GM12878 (cell line): ENCODE measurements around the gene CALD1. TPM values are rescaled to one million over a fixed set of nuclear protein-coding genes. Genes with fewer than 3 reads are reported as not detected.

Source experiments
- ATAC-seq: fragments of 200-7000 bp; cut with Tn5 transposase; 3 replicates; pipeline ENCODE4 v1.9.1; 2020; ENCODE audit warnings: mild to moderate bottlenecking, moderate library complexity
- BruUV-seq: library from RNA; stranded (reverse); fragments of 400-500 nt; replicated peaks from 2 replicates; lab custom pipeline; 2021; lab: Mats Ljungman, UMichigan
- CTCF ChIA-PET: fragments of 300-600 bp; sonication (Branson Sonifier 250); formaldehyde crosslinking; extraction: SDS; loops from one replicate; lab custom pipeline; 2021; ENCODE audit warnings: inconsistent platforms; lab: Yijun Ruan, JAX
- POLR2A ChIA-PET: fragments of 350-600 bp; formaldehyde crosslinking; extraction: SDS; loops from one replicate; lab custom pipeline; 2021; ENCODE audit warnings: inconsistent platforms; lab: Charles Lee
- RAD21 ChIA-PET: fragments of 300-600 bp; sonication (Branson Sonifier 250); formaldehyde crosslinking; loops from one replicate; lab custom pipeline; 2023; ENCODE audit warnings: antibody characterized with exemption; ENCODE audit not compliant: unreplicated experiment; lab: Charles Lee
- SMC1A ChIA-PET: fragments of 300-600 bp; sonication (Branson Sonifier 250); formaldehyde crosslinking; loops from one replicate; lab custom pipeline; 2023; ENCODE audit not compliant: unreplicated experiment, uncharacterized antibody; lab: Charles Lee
- DNase-seq: peaks from one replicate; pipeline ENCODE4 v3.0.0-alpha.2; 2011; ENCODE audit warnings: low read depth, low spot score
- FAIRE-seq: peaks from 3 replicates; lab custom pipeline; 2011; peaks lifted over from hg19 to GRCh38; lab: Jason Lieb, UNC
- H2AFZ ChIP-seq: 2 replicates; pipeline ENCODE4 v1.6.0; 2011; ENCODE audit warnings: low read depth, low read length, control low read depth; ENCODE audit not compliant: control insufficient read depth
- H3K27ac ChIP-seq: 2 replicates; pipeline ENCODE4 v1.5.1; 2011; ENCODE audit warnings: control low read depth; ENCODE audit not compliant: control insufficient read depth, insufficient read depth
- H3K27me3 ChIP-seq, 2 experiments: replicated peaks in 1 of 2; 2 replicates each; pipeline versions ENCODE4 v1.6.0 to v1.6.1; 2011; ENCODE audit warnings: low read length in 1 of 2; ENCODE audit not compliant: control insufficient read depth in 2 of 2, insufficient read depth in 2 of 2
- H3K36me3 ChIP-seq, 2 experiments: 2 replicates each; pipeline ENCODE4 v1.5.1; 2011; ENCODE audit warnings: low read length in 1 of 2; ENCODE audit not compliant: control insufficient read depth in 2 of 2, insufficient read depth in 2 of 2
- H3K4me1 ChIP-seq: 2 replicates; pipeline ENCODE4 v1.6.1; 2011; ENCODE audit warnings: mild to moderate bottlenecking, low read length, moderate library complexity, mixed read lengths; ENCODE audit not compliant: control insufficient read depth, insufficient read depth
- H3K4me2 ChIP-seq: 2 replicates; pipeline ENCODE4 v1.6.0; 2011; ENCODE audit warnings: control low read depth; ENCODE audit not compliant: control insufficient read depth, insufficient read depth
- H3K4me3 ChIP-seq: fragments of 200-600 bp; sonication (generic); 2 replicates; pipeline ENCODE4 v1.5.1; 2016
- H3K79me2 ChIP-seq: 2 replicates; pipeline ENCODE4 v1.6.0; 2011; ENCODE audit warnings: low read length; ENCODE audit not compliant: control insufficient read depth, insufficient read depth
- H3K9ac ChIP-seq: 2 replicates; pipeline ENCODE4 v1.8.0; 2011; ENCODE audit warnings: low read length, control low read depth, mixed read lengths; ENCODE audit not compliant: control insufficient read depth, insufficient read depth
- H3K9me3 ChIP-seq: replicated peaks from 3 replicates; pipeline ENCODE4 v1.5.1; 2011; ENCODE audit warnings: mild to moderate bottlenecking, low read length; ENCODE audit not compliant: control insufficient read depth, insufficient read depth
- H4K20me1 ChIP-seq: 2 replicates; pipeline ENCODE4 v1.6.0; 2011; ENCODE audit not compliant: control insufficient read depth, insufficient read depth
- ASH2L ChIP-seq: fragments of 300-600, 200-600 bp; sonication (generic); IDR thresholded peaks from 2 replicates; pipeline ENCODE4 v1.6.1; 2017; ENCODE audit warnings: low read depth, mild to moderate bottlenecking, borderline replicate concordance
- BMI1 ChIP-seq: fragments of 450-650 bp; IDR thresholded peaks from 2 replicates; pipeline ENCODE4 v1.6.1; 2016; ENCODE audit warnings: mild to moderate bottlenecking, moderate library complexity, borderline replicate concordance
- EED ChIP-seq: sonication (generic); IDR thresholded peaks from 2 replicates; pipeline ENCODE4 v1.6.1; 2016; ENCODE audit warnings: antibody characterized with exemption, low read depth
- FOXK2 ChIP-seq: fragments of 450-650 bp; IDR thresholded peaks from 2 replicates; pipeline ENCODE4 v1.6.1; 2017; ENCODE audit warnings: mild to moderate bottlenecking, moderate library complexity
- HCFC1 ChIP-seq: fragments of 150-350 bp; IDR thresholded peaks from 2 replicates; pipeline ENCODE4 v1.6.1; 2014; ENCODE audit warnings: low read length
- MAX ChIP-seq: IDR thresholded peaks from 2 replicates; pipeline ENCODE4 v1.6.1; 2012; ENCODE audit warnings: low read depth, low read length, improper control_type of control experiment
- MEF2B ChIP-seq: fragments of 450-650 bp; IDR thresholded peaks from 2 replicates; pipeline ENCODE4 v1.6.1; 2018; ENCODE audit warnings: mild to moderate bottlenecking, moderate library complexity; ENCODE audit not compliant: partially characterized antibody, poor library complexity, severe bottlenecking
- NFYB ChIP-seq: IDR thresholded peaks from 2 replicates; pipeline ENCODE4 v1.6.1; 2011; ENCODE audit warnings: low read depth, mild to moderate bottlenecking, low read length, improper control_type of control experiment, moderate library complexity; ENCODE audit not compliant: insufficient read depth
- POLR2A ChIP-seq: IDR thresholded peaks from 2 replicates; pipeline ENCODE4 v1.6.1; 2011; ENCODE audit warnings: low read depth, mild to moderate bottlenecking, low read length
- POU2F2 ChIP-seq: IDR thresholded peaks from 3 replicates; pipeline ENCODE4 v1.6.1; 2011; ENCODE audit warnings: low read depth, mild to moderate bottlenecking, low read length, borderline replicate concordance
- RUNX3 ChIP-seq: IDR thresholded peaks from 2 replicates; pipeline ENCODE4 v1.6.1; 2012; ENCODE audit warnings: low read length, inconsistent platforms
- ZBTB40 ChIP-seq: fragments of 450-650 bp; IDR thresholded peaks from 2 replicates; pipeline ENCODE4 v1.6.1; 2016; ENCODE audit warnings: mild to moderate bottlenecking, moderate library complexity, borderline replicate concordance
- WGBS: methylation state at CpG from one replicate; pipeline ENCODE4 v1.1.6; 2016; ENCODE audit warnings: low lambda C conversion rate; ENCODE audit not compliant: insufficient replicate concordance, insufficient coverage; ENCODE audit errors: missing lambda C conversion rate; 5-methylcytosine and 5-hydroxymethylcytosine counted together
- in situ Hi-C: fragments of 300-500 bp; cut with MboI; formaldehyde crosslinking; loops from 9 replicates; pipeline ENCODE4 v1.14.3; 2018; ENCODE audit warnings: mixed read lengths
- intact Hi-C: fragments of 100-400 bp; cut with micrococcal nuclease; formaldehyde crosslinking; loops from one replicate; pipeline ENCODE4 v1.14.2; 2022; ENCODE audit not compliant: unreplicated experiment
- polyA plus RNA-seq, 11 experiments: library from polyadenylated mRNA; depleted of rRNA in 4 of 11; unstranded in 6 of 11; stranded (reverse) in 5 of 11; fragments of >200 nt; fragmentation: Nextera tagmentation in 4 of 11; fragmentation: Illumina TruSeq in 1 of 11; extraction: Ambion mirVana in 4 of 11; extraction: Trizol in 1 of 11; gene quantifications; 1 replicate in 1 of 11; 2 replicates in 10 of 11; pipeline versions ENCODE4 v1.2.1 to v1.2.3, GENCODE V29; 2011 to 2016; ENCODE audit warnings: inconsistent platforms in 2 of 11, missing spikeins in 2 of 11, low read depth in 1 of 11
- total RNA-seq, 4 experiments: library from RNA; depleted of rRNA in 3 of 4; stranded (reverse); fragments of >200 nt in 3 of 4; fragmentation: Illumina TruSeq in 1 of 4; extraction: Trizol in 1 of 4; gene quantifications; 2 replicates each; pipeline versions ENCODE4 v1.2.1 to v1.2.3, GENCODE V29; 2013 to 2021
- TF ChIP-seq, protein P1 (sequence below): IDR thresholded peaks from 2 replicates; pipeline ENCODE4 v1.6.1; 2011; ENCODE audit warnings: mild to moderate bottlenecking, low read depth, low read length, moderate library complexity; ENCODE audit not compliant: insufficient replicate concordance
- TF ChIP-seq, protein P2 (sequence below): fragments of 450-650 bp; IDR thresholded peaks from 2 replicates; pipeline ENCODE4 v1.6.1; 2018; ENCODE audit warnings: mild to moderate bottlenecking, low read depth, moderate library complexity; ENCODE audit not compliant: partially characterized antibody
- TF ChIP-seq, protein P3 (sequence below): IDR thresholded peaks from 2 replicates; pipeline ENCODE4 v1.6.1; 2011; ENCODE audit warnings: low read depth, low read length, improper control_type of control experiment, borderline replicate concordance

CALD1 gene
- total and polyA plus RNA-seq, 10 of the 15 experiments (the other 5 are each of a cell fraction or from before 2014, with no cell fraction given) = 0.03 to 1.3 (median 0.22) TPM

- intact Hi-C loops (no loop called here), in situ Hi-C loops (no loop called here)
- no peak overlapping the region for H3K4me2 ChIP-seq
- H3K79me2 ChIP-seq = no peaks in the 10 kb centered on the region
- ChIA-PET POLR2A (no interaction called here), RAD21 (no interaction called here), SMC1A (no interaction called here), CTCF (no interaction called here)
- BruUV-seq = no TSS peak
- peaks cover 7% of the 10 kb centered on the region for H3K4me1 ChIP-seq
- no peak overlapping the region for H2AFZ ChIP-seq
- no peaks in the 10 kb centered on the region for H3K36me3 ChIP-seq
- no peak overlapping the region for H3K9ac ChIP-seq
- no peaks in the 10 kb centered on the region for H4K20me1 ChIP-seq
- no peaks in the 10 kb centered on the region for H3K27me3 ChIP-seq
- 50% methylated on average over 2 of the region's 2 CpGs for WGBS
- ATAC-seq = no peak
- no peaks in the 10 kb centered on the region for H3K9me3 ChIP-seq
- FAIRE-seq = no peak
- H3K27ac ChIP-seq = no peak overlapping the region
- H3K4me3 ChIP-seq = no peak overlapping the region
- no peak for DNase-seq
- TF ChIP-seq NFYB = no peak
- no peak for TF ChIP-seq RUNX3
- no peak for TF ChIP-seq EED
- TF ChIP-seq, protein P1, sequence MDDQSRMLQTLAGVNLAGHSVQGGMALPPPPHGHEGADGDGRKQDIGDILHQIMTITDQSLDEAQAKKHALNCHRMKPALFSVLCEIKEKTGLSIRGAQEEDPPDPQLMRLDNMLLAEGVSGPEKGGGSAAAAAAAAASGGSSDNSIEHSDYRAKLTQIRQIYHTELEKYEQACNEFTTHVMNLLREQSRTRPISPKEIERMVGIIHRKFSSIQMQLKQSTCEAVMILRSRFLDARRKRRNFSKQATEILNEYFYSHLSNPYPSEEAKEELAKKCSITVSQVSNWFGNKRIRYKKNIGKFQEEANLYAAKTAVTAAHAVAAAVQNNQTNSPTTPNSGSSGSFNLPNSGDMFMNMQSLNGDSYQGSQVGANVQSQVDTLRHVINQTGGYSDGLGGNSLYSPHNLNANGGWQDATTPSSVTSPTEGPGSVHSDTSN = no peak
- TF ChIP-seq POU2F2 = no peak
- TF ChIP-seq MAX = no peak
- TF ChIP-seq FOXK2 = no peak
- TF ChIP-seq, protein P2, sequence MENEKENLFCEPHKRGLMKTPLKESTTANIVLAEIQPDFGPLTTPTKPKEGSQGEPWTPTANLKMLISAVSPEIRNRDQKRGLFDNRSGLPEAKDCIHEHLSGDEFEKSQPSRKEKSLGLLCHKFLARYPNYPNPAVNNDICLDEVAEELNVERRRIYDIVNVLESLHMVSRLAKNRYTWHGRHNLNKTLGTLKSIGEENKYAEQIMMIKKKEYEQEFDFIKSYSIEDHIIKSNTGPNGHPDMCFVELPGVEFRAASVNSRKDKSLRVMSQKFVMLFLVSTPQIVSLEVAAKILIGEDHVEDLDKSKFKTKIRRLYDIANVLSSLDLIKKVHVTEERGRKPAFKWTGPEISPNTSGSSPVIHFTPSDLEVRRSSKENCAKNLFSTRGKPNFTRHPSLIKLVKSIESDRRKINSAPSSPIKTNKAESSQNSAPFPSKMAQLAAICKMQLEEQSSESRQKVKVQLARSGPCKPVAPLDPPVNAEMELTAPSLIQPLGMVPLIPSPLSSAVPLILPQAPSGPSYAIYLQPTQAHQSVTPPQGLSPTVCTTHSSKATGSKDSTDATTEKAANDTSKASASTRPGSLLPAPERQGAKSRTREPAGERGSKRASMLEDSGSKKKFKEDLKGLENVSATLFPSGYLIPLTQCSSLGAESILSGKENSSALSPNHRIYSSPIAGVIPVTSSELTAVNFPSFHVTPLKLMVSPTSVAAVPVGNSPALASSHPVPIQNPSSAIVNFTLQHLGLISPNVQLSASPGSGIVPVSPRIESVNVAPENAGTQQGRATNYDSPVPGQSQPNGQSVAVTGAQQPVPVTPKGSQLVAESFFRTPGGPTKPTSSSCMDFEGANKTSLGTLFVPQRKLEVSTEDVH = no peak
- TF ChIP-seq HCFC1 = no peak
- TF ChIP-seq ASH2L = no peak
- TF ChIP-seq, protein P3, sequence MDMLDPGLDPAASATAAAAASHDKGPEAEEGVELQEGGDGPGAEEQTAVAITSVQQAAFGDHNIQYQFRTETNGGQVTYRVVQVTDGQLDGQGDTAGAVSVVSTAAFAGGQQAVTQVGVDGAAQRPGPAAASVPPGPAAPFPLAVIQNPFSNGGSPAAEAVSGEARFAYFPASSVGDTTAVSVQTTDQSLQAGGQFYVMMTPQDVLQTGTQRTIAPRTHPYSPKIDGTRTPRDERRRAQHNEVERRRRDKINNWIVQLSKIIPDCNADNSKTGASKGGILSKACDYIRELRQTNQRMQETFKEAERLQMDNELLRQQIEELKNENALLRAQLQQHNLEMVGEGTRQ = no peak
- no peak for TF ChIP-seq MEF2B
- no peak for TF ChIP-seq ZBTB40
- TF ChIP-seq BMI1 = no peak
- TF ChIP-seq POLR2A = no peak
Observed at GRCh38 chr7:134771889-134772288, 7.5 kb upstream of the CALD1 start.
